ENCODE measurements around the gene TMEM116. TPM values are rescaled to one million over a fixed set of nuclear protein-coding genes. Genes with fewer than 3 reads are reported as not detected.

The TMEM116 gene
- total and polyA plus RNA-seq, 2 of the 4 experiments (the other 2 are of a cell fraction): 5.5 to 8.4 TPM

DNA sequence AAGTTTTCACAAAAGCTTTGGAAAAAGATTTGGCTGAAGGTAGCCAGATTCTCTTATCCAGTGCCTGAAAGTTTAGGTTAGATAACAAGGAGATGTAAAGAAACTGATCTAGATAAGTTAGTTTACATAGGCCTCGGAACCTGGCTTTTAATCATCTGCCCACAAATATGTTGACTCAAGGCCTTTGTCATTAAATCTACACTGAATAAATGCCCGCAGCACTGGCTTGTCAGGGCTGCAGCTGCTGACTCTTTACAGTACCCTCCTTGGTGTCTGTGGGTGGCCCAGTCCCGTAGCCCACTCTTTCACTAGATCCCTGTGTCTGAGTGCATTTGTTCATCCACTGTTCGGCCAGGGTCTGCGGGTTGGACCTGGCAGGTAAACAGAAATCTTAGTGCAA lies 58.0 kb downstream of the TMEM116 start:
- no peak overlapping the region for H2BK15ac ChIP-seq (ENCODE audit: low read depth, low read length)
- H3K79me1 ChIP-seq (ENCODE audit: low read depth in 1 of 2, low read length in 2 of 2): no peaks in the 10 kb centered on the region
- H4K5ac ChIP-seq (ENCODE audit: low read depth, low read length): no peak overlapping the region
- dilution Hi-C loops (cut with HindIII; ENCODE audit: low sequenced_read_pairs, unreplicated experiment) (no loop called here), in situ Hi-C loops (cut with MboI; ENCODE audit: low sequenced_read_pairs) (no loop called here), intact Hi-C loops (cut with micrococcal nuclease) (no loop called here)
- no peak for ATAC-seq (ENCODE audit: low read depth)
- H4K91ac ChIP-seq (ENCODE audit: insufficient read depth, low read depth, low read length): no peak overlapping the region
- H3K27me3 ChIP-seq (ENCODE audit: control insufficient read depth, insufficient read depth, low read length): no peaks in the 10 kb centered on the region
- H2BK120ac ChIP-seq (ENCODE audit: low read depth, low read length): no peak overlapping the region
- H3K56ac ChIP-seq (ENCODE audit: extremely low read depth, insufficient read depth, low read length): no peak overlapping the region
- H3K4ac ChIP-seq (ENCODE audit: low read depth, low read length): no peak overlapping the region
- no TSS peak for BruUV-seq (replicated peaks)
- TF ChIP-seq POLR2A (IDR thresholded peaks at IDR 0.05; ENCODE audit: low read depth, low read length) (no peak), CHD1 (IDR thresholded peaks at IDR 0.05; ENCODE audit: low read depth, low read length) (no peak), MAFK (IDR thresholded peaks at IDR 0.05; ENCODE audit: low read depth, low read length) (no peak), RAD21 (IDR thresholded peaks at IDR 0.05; ENCODE audit: low read length) (no peak), BHLHE40 (IDR thresholded peaks at IDR 0.05; ENCODE audit: low read depth, low read length) (no peak), NFE2L2 (IDR thresholded peaks at IDR 0.05; ENCODE audit: low read depth, low read length) (no peak)
- TF ChIP-seq, protein P1, sequence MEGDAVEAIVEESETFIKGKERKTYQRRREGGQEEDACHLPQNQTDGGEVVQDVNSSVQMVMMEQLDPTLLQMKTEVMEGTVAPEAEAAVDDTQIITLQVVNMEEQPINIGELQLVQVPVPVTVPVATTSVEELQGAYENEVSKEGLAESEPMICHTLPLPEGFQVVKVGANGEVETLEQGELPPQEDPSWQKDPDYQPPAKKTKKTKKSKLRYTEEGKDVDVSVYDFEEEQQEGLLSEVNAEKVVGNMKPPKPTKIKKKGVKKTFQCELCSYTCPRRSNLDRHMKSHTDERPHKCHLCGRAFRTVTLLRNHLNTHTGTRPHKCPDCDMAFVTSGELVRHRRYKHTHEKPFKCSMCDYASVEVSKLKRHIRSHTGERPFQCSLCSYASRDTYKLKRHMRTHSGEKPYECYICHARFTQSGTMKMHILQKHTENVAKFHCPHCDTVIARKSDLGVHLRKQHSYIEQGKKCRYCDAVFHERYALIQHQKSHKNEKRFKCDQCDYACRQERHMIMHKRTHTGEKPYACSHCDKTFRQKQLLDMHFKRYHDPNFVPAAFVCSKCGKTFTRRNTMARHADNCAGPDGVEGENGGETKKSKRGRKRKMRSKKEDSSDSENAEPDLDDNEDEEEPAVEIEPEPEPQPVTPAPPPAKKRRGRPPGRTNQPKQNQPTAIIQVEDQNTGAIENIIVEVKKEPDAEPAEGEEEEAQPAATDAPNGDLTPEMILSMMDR (conservative IDR thresholded peaks at IDR 0.05; ENCODE audit: low read depth, low read length): no peak
- TF ChIP-seq, protein P2, sequence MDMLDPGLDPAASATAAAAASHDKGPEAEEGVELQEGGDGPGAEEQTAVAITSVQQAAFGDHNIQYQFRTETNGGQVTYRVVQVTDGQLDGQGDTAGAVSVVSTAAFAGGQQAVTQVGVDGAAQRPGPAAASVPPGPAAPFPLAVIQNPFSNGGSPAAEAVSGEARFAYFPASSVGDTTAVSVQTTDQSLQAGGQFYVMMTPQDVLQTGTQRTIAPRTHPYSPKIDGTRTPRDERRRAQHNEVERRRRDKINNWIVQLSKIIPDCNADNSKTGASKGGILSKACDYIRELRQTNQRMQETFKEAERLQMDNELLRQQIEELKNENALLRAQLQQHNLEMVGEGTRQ (IDR thresholded peaks at IDR 0.05; ENCODE audit: low read depth, low read length): no peak
- H3K9me1 ChIP-seq (ENCODE audit: insufficient read depth, low read length): no peaks in the 10 kb centered on the region
- no peak overlapping the region for H2AFZ ChIP-seq (replicated peaks; ENCODE audit: low read length, poor library complexity)
- no peak overlapping the region for H3K27ac ChIP-seq (ENCODE audit: insufficient read depth, low read length)
- H3K23ac ChIP-seq (ENCODE audit: low read depth, low read length): no peak overlapping the region
- ChIA-PET POLR2A (ENCODE audit: unreplicated experiment) (no interaction called here), CTCF (no interaction called here)
- 73% methylated on average over 3 of the region's 5 CpGs; no CpG with 5 or more reads in 1 of the 2 experiments for WGBS, 2 experiments (ENCODE audit: extremely low coverage in 2 of 2, insufficient read length in 1 of 2)
- no peak overlapping the region for H2AK5ac ChIP-seq (ENCODE audit: low read depth, low read length)
- H3K9ac ChIP-seq (ENCODE audit: low read depth, low read length): no peak overlapping the region
- H2BK5ac ChIP-seq (ENCODE audit: low read depth, low read length, poor library complexity, severe bottlenecking): no peak overlapping the region
- no peak for DNase-seq
- H4K8ac ChIP-seq (ENCODE audit: low read depth in 2 of 2, low read length in 2 of 2): no peak overlapping the region
- no peaks in the 10 kb centered on the region for H4K20me1 ChIP-seq (ENCODE audit: insufficient read depth, low read length)
- H3K4me2 ChIP-seq (ENCODE audit: low read depth, low read length): no peak overlapping the region
- no peaks in the 10 kb centered on the region for H3K36me3 ChIP-seq (ENCODE audit: control insufficient read depth, insufficient read depth, low read length)
- H3K4me1 ChIP-seq (ENCODE audit: control insufficient read depth, insufficient read depth, low read length): no peaks in the 10 kb centered on the region
- H3K18ac ChIP-seq (ENCODE audit: low read depth, low read length): no peak overlapping the region
- peaks cover 2% of the 10 kb centered on the region for H3K9me3 ChIP-seq (ENCODE audit: control insufficient read depth, insufficient read depth, low read length)
- H2BK20ac ChIP-seq (ENCODE audit: low read depth, low read length): no peak overlapping the region
- H2AK9ac ChIP-seq (replicated peaks; ENCODE audit: low read depth, low read length, poor library complexity): no peak overlapping the region
- H3K4me3 ChIP-seq (ENCODE audit: insufficient read depth, low read depth, low read length): no peak overlapping the region
- no peak overlapping the region for H3K14ac ChIP-seq (replicated peaks; ENCODE audit: low read depth, low read length)
